ENCODE results near the gene ANKRD11. TPM values are rescaled to one million over a fixed set of nuclear protein-coding genes. Genes with fewer than 3 reads are reported as not detected.
A peak's percentile ranks its signal among the peaks of the same experiment; 100 is the strongest.
"Not testable (repeated sequence)": the region's sequence is repeated elsewhere in the genome, so short reads cannot be mapped to it uniquely, and the experiment has no call there.

ANKRD11 gene
- total and polyA plus RNA-seq, 2 donors (not counting 1 experiment from before 2014, with no cell fraction given), result 41.5 to 71.2 TPM

GRCh38 chr16:89434490-89434889 lies 55.9 kb downstream of the ANKRD11 start:
- Histone ChIP-seq H4K20me1 (ENCODE audit: control insufficient read depth, extremely low read depth, insufficient read depth, low read length) (peaks cover 8% of the 10 kb centered on the region), H3K9me3 (ENCODE audit: control insufficient read depth, insufficient read depth, low read depth, low read length) (no peaks in the 10 kb centered on the region), H3K4me2 (ENCODE audit: extremely low read depth, insufficient read depth, low read length) (no peak overlapping the region), H2AFZ (ENCODE audit: low read length) (no peak overlapping the region), H3K79me2 (ENCODE audit: control insufficient read depth, insufficient read depth, low read length) (peaks cover 88% of the 10 kb centered on the region), H3K9ac (ENCODE audit: insufficient read depth, low read length) (no peak overlapping the region), H3K36me3 (ENCODE audit: control insufficient read depth, insufficient read depth, low read length) (no peaks in the 10 kb centered on the region), H3K4me1 (ENCODE audit: control insufficient read depth, extremely low read depth, insufficient read depth, low read length) (peaks cover 20% of the 10 kb centered on the region), H3K27ac (ENCODE audit: insufficient read depth, low read length) (no peak overlapping the region), H3K4me3 (replicated peaks in 1 of 4; ENCODE audit: control extremely low read depth in 1 of 4, insufficient read depth in 1 of 4, low read depth in 3 of 4, low read length in 4 of 4) (no peak overlapping the region), H3K27me3 (ENCODE audit: control insufficient read depth, insufficient read depth, low read length) (no peaks in the 10 kb centered on the region)
- DNase-seq (ENCODE audit: low read depth in 2 of 2), result no peak
- TF ChIP-seq, protein P1, sequence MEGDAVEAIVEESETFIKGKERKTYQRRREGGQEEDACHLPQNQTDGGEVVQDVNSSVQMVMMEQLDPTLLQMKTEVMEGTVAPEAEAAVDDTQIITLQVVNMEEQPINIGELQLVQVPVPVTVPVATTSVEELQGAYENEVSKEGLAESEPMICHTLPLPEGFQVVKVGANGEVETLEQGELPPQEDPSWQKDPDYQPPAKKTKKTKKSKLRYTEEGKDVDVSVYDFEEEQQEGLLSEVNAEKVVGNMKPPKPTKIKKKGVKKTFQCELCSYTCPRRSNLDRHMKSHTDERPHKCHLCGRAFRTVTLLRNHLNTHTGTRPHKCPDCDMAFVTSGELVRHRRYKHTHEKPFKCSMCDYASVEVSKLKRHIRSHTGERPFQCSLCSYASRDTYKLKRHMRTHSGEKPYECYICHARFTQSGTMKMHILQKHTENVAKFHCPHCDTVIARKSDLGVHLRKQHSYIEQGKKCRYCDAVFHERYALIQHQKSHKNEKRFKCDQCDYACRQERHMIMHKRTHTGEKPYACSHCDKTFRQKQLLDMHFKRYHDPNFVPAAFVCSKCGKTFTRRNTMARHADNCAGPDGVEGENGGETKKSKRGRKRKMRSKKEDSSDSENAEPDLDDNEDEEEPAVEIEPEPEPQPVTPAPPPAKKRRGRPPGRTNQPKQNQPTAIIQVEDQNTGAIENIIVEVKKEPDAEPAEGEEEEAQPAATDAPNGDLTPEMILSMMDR (conservative IDR thresholded peaks at IDR 0.05 in 1 of 2, IDR thresholded peaks at IDR 0.05 in 1 of 2; ENCODE audit: low read depth in 1 of 2, low read length in 2 of 2), result no peak
- TF ChIP-seq EZH2 (IDR thresholded peaks at IDR 0.05; ENCODE audit: low read length, missing control alignments), result no peak

- not testable (repeated sequence) for H3K27ac ChIP-seq (ENCODE audit: insufficient read depth, low read length); H3K4me2 ChIP-seq (ENCODE audit: extremely low read depth, insufficient read depth, low read length); H3K36me3 ChIP-seq (ENCODE audit: control insufficient read depth, insufficient read depth, low read length); H3K9ac ChIP-seq (ENCODE audit: insufficient read depth, low read length); H4K20me1 ChIP-seq (ENCODE audit: control insufficient read depth, extremely low read depth, insufficient read depth, low read length); H3K27me3 ChIP-seq (ENCODE audit: control insufficient read depth, insufficient read depth, low read length); H3K4me3 ChIP-seq (replicated peaks in 1 of 4; ENCODE audit: control extremely low read depth in 1 of 4, insufficient read depth in 1 of 4, low read depth in 3 of 4, low read length in 4 of 4); H3K9me3 ChIP-seq (ENCODE audit: control insufficient read depth, insufficient read depth, low read depth, low read length); H2AFZ ChIP-seq (ENCODE audit: low read length); DNase-seq (ENCODE audit: low read depth in 2 of 2)
- Histone ChIP-seq H3K4me1 (ENCODE audit: control insufficient read depth, extremely low read depth, insufficient read depth, low read length) (peaks cover 20% of the 10 kb centered on the region), H3K79me2 (ENCODE audit: control insufficient read depth, insufficient read depth, low read length) (peaks cover 83% of the 10 kb centered on the region)
These were observed 56.9 kb downstream of the ANKRD11 start for GRCh38 chr16:89433363-89433984.

GRCh38 chr16:89431630-89432029 lies 58.7 kb downstream of the ANKRD11 start:
- no peak for TF ChIP-seq EZH2 (IDR thresholded peaks at IDR 0.05; ENCODE audit: low read length, missing control alignments)
- TF ChIP-seq, protein P1 (conservative IDR thresholded peaks at IDR 0.05 in 1 of 2, IDR thresholded peaks at IDR 0.05 in 1 of 2; ENCODE audit: low read depth in 1 of 2, low read length in 2 of 2), result no peak
- peak overlapping the region; percentile 47 for H3K9ac ChIP-seq (ENCODE audit: insufficient read depth, low read length)
- H3K4me2 ChIP-seq (ENCODE audit: extremely low read depth, insufficient read depth, low read length), result peak overlapping the region; percentile 65

More at GRCh38 chr16:89431630-89432029, 58.7 kb downstream of the ANKRD11 start:
- no peaks in the 10 kb centered on the region for H3K36me3 ChIP-seq (ENCODE audit: control insufficient read depth, insufficient read depth, low read length)
- H3K4me3 ChIP-seq (replicated peaks in 1 of 4; ENCODE audit: control extremely low read depth in 1 of 4, insufficient read depth in 1 of 4, low read depth in 3 of 4, low read length in 4 of 4), result peak overlapping the region in 2 of 4 experiments; percentile 19 to 46
- H4K20me1 ChIP-seq (ENCODE audit: control insufficient read depth, extremely low read depth, insufficient read depth, low read length), result peaks cover 7% of the 10 kb centered on the region
- peaks cover 22% of the 10 kb centered on the region for H3K4me1 ChIP-seq (ENCODE audit: control insufficient read depth, extremely low read depth, insufficient read depth, low read length)
- no peaks in the 10 kb centered on the region for H3K9me3 ChIP-seq (ENCODE audit: control insufficient read depth, insufficient read depth, low read depth, low read length)
- DNase-seq (ENCODE audit: low read depth in 2 of 2), result no peak
- H3K27me3 ChIP-seq (ENCODE audit: control insufficient read depth, insufficient read depth, low read length), result no peaks in the 10 kb centered on the region
- no peak overlapping the region for H2AFZ ChIP-seq (ENCODE audit: low read length)
- H3K27ac ChIP-seq (ENCODE audit: insufficient read depth, low read length), result peak overlapping the region; percentile 86
- H3K79me2 ChIP-seq (ENCODE audit: control insufficient read depth, insufficient read depth, low read length), result peaks cover 81% of the 10 kb centered on the region
